B cell (primary cell): ENCODE data around the gene ATP11C. TPM values are rescaled to one million over a fixed set of nuclear protein-coding genes. Genes with fewer than 3 reads are reported as not detected.

Experiments used
- ATAC-seq: fragments of 200-7000 bp; cut with Tn5 transposase; one replicate; pipeline ENCODE4 v1.10.0; 2021; ENCODE audit warnings: low read depth, mild to moderate bottlenecking, moderate number of reproducible peaks, moderate library complexity
- CTCF ChIA-PET: fragments of 350-600 bp; sonication (Branson Sonifier 250); formaldehyde crosslinking; loops from one replicate; lab custom pipeline; 2021; ENCODE audit warnings: antibody characterized with exemption, inconsistent platforms; lab: Charles Lee
- POLR2A ChIA-PET: fragments of 350-600 bp; sonication (Branson Sonifier 250); formaldehyde crosslinking; loops from one replicate; lab custom pipeline; 2021; ENCODE audit warnings: antibody characterized with exemption; lab: Charles Lee
- DNase-seq: peaks from one replicate; pipeline ENCODE4 v3.0.0; 2013
- H2AFZ ChIP-seq: 2 replicates; pipeline ENCODE4 v1.6.1; 2012; ENCODE audit warnings: mild to moderate bottlenecking, low read depth, low read length; ENCODE audit not compliant: insufficient read depth, poor library complexity, severe bottlenecking
- H3K27ac ChIP-seq, 2 donors: 1 replicate in 1 of 2; 2 replicates in 1 of 2; pipeline ENCODE4 v1.5.1; 2012 to 2013; ENCODE audit warnings: low read length in 2 of 2, mild to moderate bottlenecking in 2 of 2, moderate library complexity in 1 of 2
- H3K27me3 ChIP-seq, 4 experiments: fragments of 200-600 bp in 1 of 4; sonication (generic) in 1 of 4; replicated peaks in 1 of 4; 1 replicate in 2 of 4; 2 replicates in 2 of 4; pipeline versions ENCODE4 v1.6.1 to v1.7.0; 2013 to 2016; ENCODE audit warnings: low read length in 3 of 4, mild to moderate bottlenecking in 2 of 4, mixed read lengths in 1 of 4, moderate library complexity in 1 of 4; ENCODE audit not compliant: insufficient read depth in 4 of 4, control insufficient read depth in 3 of 4; ENCODE audit errors: control extremely low read depth in 1 of 4
- H3K36me3 ChIP-seq, 2 experiments: replicated peaks in 1 of 2; 1 replicate in 1 of 2; 2 replicates in 1 of 2; pipeline versions ENCODE4 v1.6.1 to v1.7.1; 2013; ENCODE audit warnings: low read length in 1 of 2; ENCODE audit not compliant: insufficient read depth in 2 of 2, control insufficient read depth in 1 of 2; ENCODE audit errors: control extremely low read depth in 1 of 2, extremely low read depth in 1 of 2
- H3K4me1 ChIP-seq, 2 donors: fragments of 200-600 bp in 1 of 2; sonication (generic) in 1 of 2; 1 replicate in 1 of 2; 2 replicates in 1 of 2; pipeline versions ENCODE4 v1.5.1 to v1.6.1; 2013 to 2017; ENCODE audit warnings: low read length in 2 of 2; ENCODE audit not compliant: control insufficient read depth in 2 of 2, insufficient read depth in 2 of 2
- H3K4me2 ChIP-seq: replicated peaks from 2 replicates; pipeline ENCODE3; 2012; ENCODE audit warnings: mild to moderate bottlenecking, low read depth, low read length; ENCODE audit not compliant: poor library complexity, severe bottlenecking
- H3K4me3 ChIP-seq, 5 experiments: fragments of 200-600 bp in 1 of 5; sonication (generic) in 1 of 5; 1 replicate in 3 of 5; 2 replicates in 2 of 5; pipeline versions ENCODE4 v1.5.1 to v1.7.0; 2011 to 2016; ENCODE audit warnings: low read length in 4 of 5, mild to moderate bottlenecking in 4 of 5, low read depth in 2 of 5, control low read depth in 1 of 5, moderate library complexity in 1 of 5; ENCODE audit not compliant: insufficient read depth in 1 of 5; ENCODE audit errors: control extremely low read depth in 1 of 5, extremely low read depth in 1 of 5
- H3K79me2 ChIP-seq: fragments of 200-600 bp; sonication (generic); one replicate; pipeline ENCODE4 v1.6.0; 2016; ENCODE audit warnings: low read length; ENCODE audit not compliant: control insufficient read depth, insufficient read depth
- H3K9ac ChIP-seq: fragments of 200-600 bp; sonication (generic); 2 replicates; pipeline ENCODE4 v1.6.1; 2017; ENCODE audit warnings: mild to moderate bottlenecking, low read length, moderate library complexity
- H3K9me3 ChIP-seq, 3 donors: one replicate each; pipeline versions ENCODE4 v1.6.1 to v1.7.1; 2013; ENCODE audit warnings: low read length in 2 of 3; ENCODE audit not compliant: control insufficient read depth in 2 of 3, insufficient read depth in 1 of 3; ENCODE audit errors: control extremely low read depth in 1 of 3
- H4K20me1 ChIP-seq: 2 replicates; pipeline ENCODE4 v1.6.0; 2012; ENCODE audit warnings: mild to moderate bottlenecking, low read length; ENCODE audit not compliant: insufficient read depth, control insufficient read depth, poor library complexity, severe bottlenecking
- H3K27ac Mint-ChIP-seq: one replicate; pipeline ENCODE4 v1.8.0; 2021; ENCODE audit warnings: mixed read lengths
- H3K27me3 Mint-ChIP-seq: one replicate; pipeline ENCODE4 v1.8.0; 2021; ENCODE audit warnings: mixed read lengths
- H3K4me1 Mint-ChIP-seq: one replicate; pipeline ENCODE4 v1.8.0; 2021; ENCODE audit warnings: mixed read lengths
- H3K4me3 Mint-ChIP-seq: one replicate; pipeline ENCODE4 v1.8.0; 2021; ENCODE audit warnings: mixed read lengths
- H3K9me3 Mint-ChIP-seq: one replicate; pipeline ENCODE4 v1.8.0; 2022; ENCODE audit warnings: mixed read lengths; ENCODE audit not compliant: insufficient read depth
- CTCF ChIP-seq: fragments of 200-600 bp; IDR thresholded peaks from one replicate; pipeline ENCODE4 v1.8.0; 2022; ENCODE audit warnings: antibody characterized with exemption, mild to moderate bottlenecking
- EZH2 ChIP-seq: IDR thresholded peaks from 2 replicates; pipeline ENCODE4 v1.6.1; 2012; ENCODE audit warnings: borderline replicate concordance, low read depth, mild to moderate bottlenecking, moderate library complexity, low read length; ENCODE audit not compliant: insufficient read depth, poor library complexity, severe bottlenecking
- WGBS: methylation state at CpG from one replicate; pipeline ENCODE4 v1.1.5; 2013; ENCODE audit warnings: missing lambda C conversion rate; ENCODE audit not compliant: insufficient coverage; 5-methylcytosine and 5-hydroxymethylcytosine counted together
- intact Hi-C: fragments of 100-400 bp; cut with micrococcal nuclease; formaldehyde crosslinking; loops from one replicate; pipeline ENCODE4 v1.10.0; 2022
- polyA plus RNA-seq: library from polyadenylated mRNA; depleted of rRNA; stranded (reverse); fragments of >200 nt; gene quantifications from 2 replicates; pipeline ENCODE4 v1.2.3, GENCODE V29; 2012
- total RNA-seq, 2 donors: library from RNA; stranded (reverse); fragments of 120-200 nt in 1 of 2; gene quantifications; 1 replicate in 1 of 2; 2 replicates in 1 of 2; pipeline versions ENCODE4 v1.2.3 to v1.2.4, GENCODE V29; 2013 to 2022

The ATP11C gene
- total and polyA plus RNA-seq, 2 donors (not counting 1 experiment from before 2014, with no cell fraction given), result 8.5 to 29.2 TPM

- no peak overlapping the region for H3K27ac ChIP-seq
- H3K4me3 ChIP-seq, result no peak overlapping the region
- intact Hi-C loops, result no loop called here
- no peaks in the 10 kb centered on the region for H3K9me3 ChIP-seq
- WGBS, result no CpG with 5 or more reads among the region's 4 CpGs
- no peak for TF ChIP-seq EZH2
- TF ChIP-seq CTCF, result no peak
- Mint-ChIP-seq H3K9me3 (no peaks in the 10 kb centered on the region), H3K4me3 (no peak overlapping the region), H3K27me3 (no peaks in the 10 kb centered on the region), H3K27ac (no peak overlapping the region), H3K4me1 (no peaks in the 10 kb centered on the region)
- peaks cover 3 to 7% of the 10 kb centered on the region in 2 donors for H3K4me1 ChIP-seq
- no peaks in the 10 kb centered on the region for H3K79me2 ChIP-seq
- no peak overlapping the region for H3K9ac ChIP-seq
- CTCF ChIA-PET, result no interaction called here
- no peak overlapping the region for H3K4me2 ChIP-seq
- POLR2A ChIA-PET, result no interaction called here
- DNase-seq (no peak), ATAC-seq (no peak)
- H3K27me3 ChIP-seq, result no peaks in the 10 kb centered on the region
- no peak overlapping the region for H2AFZ ChIP-seq
- H4K20me1 ChIP-seq, result no peaks in the 10 kb centered on the region
- H3K36me3 ChIP-seq, result peaks cover 0 to 2% of the 10 kb centered on the region in 2 experiments
Measured at GRCh38 chrX:139762400-139763183, 170.3 kb downstream of the ATP11C start.

- Mint-ChIP-seq H3K4me3 (no peak overlapping the region), H3K27ac (no peak overlapping the region), H3K4me1 (no peaks in the 10 kb centered on the region), H3K9me3 (peaks cover 3% of the 10 kb centered on the region), H3K27me3 (no peaks in the 10 kb centered on the region)
- peaks cover 0 to 8% (median 0%) of the 10 kb centered on the region in 3 donors for H3K9me3 ChIP-seq
- ATAC-seq, result no peak
- no peak overlapping the region for H3K4me2 ChIP-seq
- no peaks in the 10 kb centered on the region for H3K79me2 ChIP-seq
- H2AFZ ChIP-seq, result no peak overlapping the region
- H3K9ac ChIP-seq, result no peak overlapping the region
- H4K20me1 ChIP-seq, result no peaks in the 10 kb centered on the region
- POLR2A ChIA-PET, result no interaction called here
- peaks cover 0 to 7% of the 10 kb centered on the region in 2 experiments for H3K36me3 ChIP-seq
- CTCF ChIA-PET, result no interaction called here
- H3K27me3 ChIP-seq, result no peaks in the 10 kb centered on the region
- H3K4me3 ChIP-seq, result no peak overlapping the region
- TF ChIP-seq CTCF (no peak), EZH2 (no peak)
- H3K4me1 ChIP-seq, result no peaks in the 10 kb centered on the region
- no CpG with 5 or more reads among the region's 4 CpGs for WGBS
- intact Hi-C loops, result no loop called here
- no peak overlapping the region for H3K27ac ChIP-seq
- no peak for DNase-seq
Measured at GRCh38 chrX:139759637-139760036, 173.2 kb downstream of the ATP11C start.
